ENCODE data around the gene POPDC3. TPM values are rescaled to one million over a fixed set of nuclear protein-coding genes. Genes with fewer than 3 reads are reported as not detected.

The POPDC3 gene
- total and polyA plus RNA-seq, 10 of the 15 experiments (the other 5 are each of a cell fraction or from before 2014, with no cell fraction given), result 1.6 TPM; not detected in 9

GRCh38 chr6:105188251-105188650, 8.4 kb upstream of the POPDC3 start:
- H3K27me3 ChIP-seq (replicated peaks in 1 of 2; ENCODE audit: control insufficient read depth in 2 of 2, insufficient read depth in 2 of 2, low read length in 1 of 2), result no peaks in the 10 kb centered on the region; a peak in 1 of 4 replicates
- no TSS peak for BruUV-seq (replicated peaks)
- intact Hi-C loops (cut with micrococcal nuclease; ENCODE audit: unreplicated experiment) (no loop called here), in situ Hi-C loops (cut with MboI) (no loop called here)
- H3K4me2 ChIP-seq (ENCODE audit: control insufficient read depth, insufficient read depth), result no peak overlapping the region
- no peak overlapping the region for H3K4me3 ChIP-seq
- WGBS (ENCODE audit: insufficient coverage, insufficient replicate concordance, low lambda C conversion rate, missing lambda C conversion rate), result 0% methylated on average over 2 of the region's 2 CpGs
- SMC1A ChIA-PET (ENCODE audit: uncharacterized antibody, unreplicated experiment), result interaction anchor here (1.5 kb wide), 1 partner anchor 12 kb away, joined by 3 read pairs; no protein-coding TSS in a partner anchor
- ATAC-seq, result no peak
- H3K9me3 ChIP-seq (replicated peaks; ENCODE audit: control insufficient read depth, insufficient read depth, low read length), result no peaks in the 10 kb centered on the region
- POLR2A ChIA-PET, result no interaction called here
- no peak overlapping the region for H3K27ac ChIP-seq (ENCODE audit: control insufficient read depth, insufficient read depth)
- no peaks in the 10 kb centered on the region for H3K4me1 ChIP-seq (ENCODE audit: control insufficient read depth, insufficient read depth, low read length)
- no peak for FAIRE-seq
- no peak for DNase-seq (ENCODE audit: low read depth, low spot score)
- RAD21 ChIA-PET (ENCODE audit: unreplicated experiment), result no interaction called here
- no peaks in the 10 kb centered on the region for H3K79me2 ChIP-seq (ENCODE audit: control insufficient read depth, insufficient read depth, low read length)
- H3K9ac ChIP-seq (ENCODE audit: control insufficient read depth, insufficient read depth, low read length), result no peak overlapping the region
- H4K20me1 ChIP-seq (ENCODE audit: control insufficient read depth, insufficient read depth), result no peaks in the 10 kb centered on the region
- CTCF ChIA-PET, result interaction anchor here (1.4 kb wide), 1 partner anchor 22 kb away, joined by 3 read pairs; no protein-coding TSS in a partner anchor
- H3K36me3 ChIP-seq (ENCODE audit: control insufficient read depth in 2 of 2, insufficient read depth in 2 of 2, low read length in 1 of 2), result no peaks in the 10 kb centered on the region
- no peak overlapping the region for H2AFZ ChIP-seq (ENCODE audit: control insufficient read depth, low read depth, low read length)
- no peak for TF ChIP-seq NR2C2 (IDR thresholded peaks at IDR 0.05; ENCODE audit: borderline replicate concordance, control insufficient read depth, insufficient read length, low read depth)
- no peak for TF ChIP-seq FOXM1 (IDR thresholded peaks at IDR 0.05; ENCODE audit: low read depth, low read length)
- no peak for TF ChIP-seq SKIL (IDR thresholded peaks at IDR 0.05; ENCODE audit: low read depth, poor library complexity, severe bottlenecking)
- TF ChIP-seq CTCF (IDR thresholded peaks at IDR 0.05 in 2 of 3, conservative IDR thresholded peaks at IDR 0.05 in 1 of 3; ENCODE audit: control insufficient read depth in 2 of 3, extremely low read depth in 1 of 3, insufficient read depth in 1 of 3, low read depth in 3 of 3, low read length in 3 of 3), result no peak
- no peak for TF ChIP-seq NR2C1 (IDR thresholded peaks at IDR 0.05)
- no peak for TF ChIP-seq ZNF622 (IDR thresholded peaks at IDR 0.05)
- no peak for TF ChIP-seq CBX3 (IDR thresholded peaks at IDR 0.05; ENCODE audit: borderline replicate concordance, low read depth)
- TF ChIP-seq HDAC2 (IDR thresholded peaks at IDR 0.05), result no peak
- TF ChIP-seq ZNF217 (IDR thresholded peaks at IDR 0.05), result no peak
- TF ChIP-seq ZBTB40 (IDR thresholded peaks at IDR 0.05; ENCODE audit: borderline replicate concordance), result no peak
- TF ChIP-seq POLR2AphosphoS2 (IDR thresholded peaks at IDR 0.05; ENCODE audit: low read depth, low read length), result no peak
- TF ChIP-seq TCF12 (IDR thresholded peaks at IDR 0.05; ENCODE audit: low read depth, low read length), result no peak
- no peak for TF ChIP-seq WRNIP1 (IDR thresholded peaks at IDR 0.05; ENCODE audit: borderline replicate concordance, low read depth, low read length)
- no peak for TF ChIP-seq MTA3 (IDR thresholded peaks at IDR 0.05; ENCODE audit: borderline replicate concordance, low read length)
- no peak for TF ChIP-seq RFX5 (IDR thresholded peaks at IDR 0.05; ENCODE audit: low read depth, low read length)
- no peak for TF ChIP-seq TARDBP (IDR thresholded peaks at IDR 0.05; ENCODE audit: borderline replicate concordance)

Data from GM12878 (cell line).